SU-DHL-6 (cell line): ENCODE results near the gene SERPINA12.

Experiments used
- EZH2phosphoT487 ChIP-seq: fragments of 200-600 bp; sonication (generic), shearing (Covaris generic); conservative IDR thresholded peaks from 2 replicates; pipeline ENCODE4 v1.6.1; 2018; ENCODE audit warnings: mild to moderate bottlenecking, antibody characterized with exemption, low read length, moderate library complexity, mixed read lengths
- TF ChIP-seq, protein P1 (sequence below): fragments of 200-600 bp; sonication (generic); IDR thresholded peaks from one replicate; pipeline ENCODE4 v1.5.1; 2017; ENCODE audit warnings: antibody characterized with exemption, mild to moderate bottlenecking, low read length, moderate library complexity; ENCODE audit not compliant: insufficient read depth, poor library complexity, severe bottlenecking

DNA sequence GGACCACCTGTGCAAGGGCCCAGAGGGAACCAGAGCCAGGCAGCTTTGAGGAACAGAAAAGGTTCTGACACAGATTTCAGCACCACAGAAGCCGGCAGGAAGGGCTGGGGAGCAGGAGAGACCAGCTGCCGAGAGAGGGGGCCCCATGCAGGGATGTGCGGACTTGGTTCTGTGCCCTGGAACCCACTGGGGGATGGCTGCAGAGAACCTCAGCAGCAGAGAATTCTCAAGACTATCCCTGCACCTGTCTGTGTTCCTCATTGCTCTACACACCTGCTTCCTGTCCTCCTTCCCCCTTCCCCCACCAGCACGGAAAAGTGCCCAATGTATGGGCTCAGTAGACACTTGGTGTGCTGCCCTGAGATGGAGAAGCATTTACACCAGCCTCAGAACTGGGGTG, 36.4 kb downstream of the SERPINA12 start:
- TF ChIP-seq, protein P1, sequence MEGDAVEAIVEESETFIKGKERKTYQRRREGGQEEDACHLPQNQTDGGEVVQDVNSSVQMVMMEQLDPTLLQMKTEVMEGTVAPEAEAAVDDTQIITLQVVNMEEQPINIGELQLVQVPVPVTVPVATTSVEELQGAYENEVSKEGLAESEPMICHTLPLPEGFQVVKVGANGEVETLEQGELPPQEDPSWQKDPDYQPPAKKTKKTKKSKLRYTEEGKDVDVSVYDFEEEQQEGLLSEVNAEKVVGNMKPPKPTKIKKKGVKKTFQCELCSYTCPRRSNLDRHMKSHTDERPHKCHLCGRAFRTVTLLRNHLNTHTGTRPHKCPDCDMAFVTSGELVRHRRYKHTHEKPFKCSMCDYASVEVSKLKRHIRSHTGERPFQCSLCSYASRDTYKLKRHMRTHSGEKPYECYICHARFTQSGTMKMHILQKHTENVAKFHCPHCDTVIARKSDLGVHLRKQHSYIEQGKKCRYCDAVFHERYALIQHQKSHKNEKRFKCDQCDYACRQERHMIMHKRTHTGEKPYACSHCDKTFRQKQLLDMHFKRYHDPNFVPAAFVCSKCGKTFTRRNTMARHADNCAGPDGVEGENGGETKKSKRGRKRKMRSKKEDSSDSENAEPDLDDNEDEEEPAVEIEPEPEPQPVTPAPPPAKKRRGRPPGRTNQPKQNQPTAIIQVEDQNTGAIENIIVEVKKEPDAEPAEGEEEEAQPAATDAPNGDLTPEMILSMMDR = no peak
- TF ChIP-seq EZH2phosphoT487 = no peak
